GM23248 (cell line): ENCODE results near the gene FRK. TPM values are rescaled to one million over a fixed set of nuclear protein-coding genes. Genes with fewer than 3 reads are reported as not detected.

ENCODE experiments used
- DNase-seq: peaks from one replicate; pipeline ENCODE4 v3.0.0-alpha.2; 2015
- H2AFZ ChIP-seq: fragments of 200-600 bp; sonication (generic); 2 replicates; pipeline ENCODE4 v1.6.1; 2016; ENCODE audit warnings: antibody characterized with exemption
- H3F3A ChIP-seq: fragments of 200-600 bp; sonication (generic); 2 replicates; pipeline ENCODE4 v1.6.1; 2016; ENCODE audit warnings: mild to moderate bottlenecking, antibody characterized with exemption, mixed run types; ENCODE audit not compliant: insufficient read depth
- H3K27ac ChIP-seq: fragments of 200-600 bp; sonication (generic); 2 replicates; pipeline ENCODE4 v1.5.1; 2016; ENCODE audit warnings: mild to moderate bottlenecking
- H3K27me3 ChIP-seq: fragments of 200-600 bp; sonication (generic); replicated peaks from 2 replicates; pipeline ENCODE4 v1.6.1; 2016; ENCODE audit warnings: mild to moderate bottlenecking; ENCODE audit not compliant: insufficient read depth
- H3K36me3 ChIP-seq: fragments of 200-600 bp; sonication (generic); 2 replicates; pipeline ENCODE4 v1.6.1; 2016; ENCODE audit warnings: low read depth, mild to moderate bottlenecking
- H3K4me1 ChIP-seq: fragments of 200-600 bp; sonication (generic); 2 replicates; pipeline ENCODE4 v1.6.1; 2016; ENCODE audit warnings: mild to moderate bottlenecking; ENCODE audit not compliant: insufficient read depth
- H3K4me2 ChIP-seq: fragments of 200-600 bp; sonication (generic); one replicate; pipeline ENCODE4 v1.6.1; 2016; ENCODE audit warnings: mild to moderate bottlenecking; ENCODE audit not compliant: unreplicated experiment
- H3K4me3 ChIP-seq: fragments of 200-600 bp; sonication (generic); 2 replicates; pipeline ENCODE4 v1.5.1; 2016; ENCODE audit warnings: mild to moderate bottlenecking
- H3K79me2 ChIP-seq: fragments of 200-600 bp; sonication (generic); 2 replicates; pipeline ENCODE4 v1.6.1; 2016; ENCODE audit warnings: mild to moderate bottlenecking; ENCODE audit not compliant: insufficient read depth
- H3K9ac ChIP-seq: fragments of 200-600 bp; sonication (generic); 2 replicates; pipeline ENCODE4 v1.6.1; 2016; ENCODE audit warnings: mild to moderate bottlenecking
- H3K9me2 ChIP-seq: fragments of 200-600 bp; sonication (generic); 2 replicates; pipeline ENCODE4 v1.6.1; 2016; ENCODE audit warnings: mixed run types, mild to moderate bottlenecking, moderate library complexity; ENCODE audit not compliant: insufficient read depth
- H3K9me3 ChIP-seq: fragments of 200-600 bp; sonication (generic); one replicate; pipeline ENCODE4 v1.6.1; 2017; ENCODE audit warnings: low read depth
- H4K20me1 ChIP-seq: fragments of 200-600 bp; sonication (generic); 2 replicates; pipeline ENCODE4 v1.6.0; 2016; ENCODE audit not compliant: insufficient read depth
- EZH2 ChIP-seq: fragments of 200-600 bp; sonication (generic); IDR thresholded peaks from 2 replicates; pipeline ENCODE4 v1.6.1; 2018; ENCODE audit warnings: antibody characterized with exemption, mild to moderate bottlenecking; ENCODE audit not compliant: insufficient read depth, poor library complexity, severe bottlenecking
- EZH2phosphoT487 ChIP-seq: fragments of 200-600 bp; sonication (generic); IDR thresholded peaks from 2 replicates; pipeline ENCODE4 v1.6.1; 2018; ENCODE audit warnings: antibody characterized with exemption, moderate library complexity, mild to moderate bottlenecking, low read depth; ENCODE audit not compliant: insufficient read depth
- WGBS, 2 experiments: methylation state at CpG; one replicate each; pipeline ENCODE4 v1.1.6; 2015 to 2017; ENCODE audit warnings: low lambda C conversion rate in 2 of 2, low coverage in 1 of 2; ENCODE audit errors: missing lambda C conversion rate in 2 of 2; 5-methylcytosine and 5-hydroxymethylcytosine counted together
- in situ Hi-C: fragments of 300-500 bp; cut with MboI; formaldehyde crosslinking; loops from 2 replicates; pipeline ENCODE4 v1.15.0; 2020
- polyA plus RNA-seq: library from polyadenylated mRNA; unstranded; fragments of >200 nt; fragmentation: Nextera tagmentation; extraction: Ambion mirVana; gene quantifications from 2 replicates; pipeline ENCODE4 v1.2.1, GENCODE V29; 2016
- total RNA-seq: library from RNA; depleted of rRNA; stranded (reverse); fragments of >200 nt; shearing (Covaris generic); gene quantifications from 2 replicates; pipeline ENCODE4 v1.2.3, GENCODE V29; 2014; rRNA removed

FRK gene
- total and polyA plus RNA-seq, 2 experiments from 2014 or later: 0.06 to 0.32 TPM

DNA sequence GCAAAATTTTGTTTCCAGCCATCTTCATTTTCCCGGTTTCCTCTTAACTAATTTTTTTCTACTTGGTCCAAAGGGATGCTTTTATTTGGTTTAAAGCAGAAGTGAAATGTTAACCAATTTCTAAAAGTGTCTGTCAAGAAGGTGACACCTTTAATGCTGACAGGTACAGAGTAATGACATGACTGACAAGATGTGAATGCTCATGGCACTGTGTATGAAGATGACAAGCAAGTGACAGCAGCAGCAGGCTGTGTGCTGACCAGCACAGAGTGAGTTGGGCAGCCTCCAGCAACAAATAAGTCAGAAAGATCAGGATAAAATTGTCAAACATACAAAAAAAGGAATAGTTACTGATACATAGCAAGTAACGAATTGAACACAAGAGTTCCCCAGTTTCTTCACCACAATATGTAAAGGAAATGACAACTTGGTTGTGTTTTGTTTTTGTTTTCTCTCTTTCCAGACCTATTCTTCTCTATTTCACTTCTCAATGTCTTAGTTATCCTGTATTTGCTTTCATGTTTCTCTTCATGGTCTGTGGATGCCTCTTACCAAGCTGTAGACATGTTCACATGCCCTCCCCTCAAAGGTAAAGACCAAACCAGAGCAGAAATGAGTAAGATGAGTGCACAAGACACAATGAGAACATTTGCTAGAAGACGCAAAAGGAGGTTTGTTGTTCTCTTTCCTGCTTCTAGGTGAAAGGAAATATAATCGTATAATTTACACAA is 174.9 kb downstream of the FRK start:
- no peaks in the 10 kb centered on the region for H3K79me2 ChIP-seq
- no peak overlapping the region for H2AFZ ChIP-seq
- H3K27me3 ChIP-seq: no peaks in the 10 kb centered on the region
- no peaks in the 10 kb centered on the region for H3K9me2 ChIP-seq
- H3K27ac ChIP-seq: no peak overlapping the region
- no peak overlapping the region for H3K4me2 ChIP-seq
- TF ChIP-seq EZH2 (no peak), EZH2phosphoT487 (no peak)
- H3K9ac ChIP-seq: no peak overlapping the region
- H3K9me3 ChIP-seq: no peaks in the 10 kb centered on the region
- WGBS, 2 experiments: 41% methylated on average over 4 of the region's 4 CpGs
- no peaks in the 10 kb centered on the region for H4K20me1 ChIP-seq
- peaks cover 5% of the 10 kb centered on the region for H3K4me1 ChIP-seq
- DNase-seq: no peak
- no peaks in the 10 kb centered on the region for H3K36me3 ChIP-seq
- no peak overlapping the region for H3K4me3 ChIP-seq
- in situ Hi-C loops: no loop called here
- H3F3A ChIP-seq: peaks cover 6% of the 10 kb centered on the region

DNA sequence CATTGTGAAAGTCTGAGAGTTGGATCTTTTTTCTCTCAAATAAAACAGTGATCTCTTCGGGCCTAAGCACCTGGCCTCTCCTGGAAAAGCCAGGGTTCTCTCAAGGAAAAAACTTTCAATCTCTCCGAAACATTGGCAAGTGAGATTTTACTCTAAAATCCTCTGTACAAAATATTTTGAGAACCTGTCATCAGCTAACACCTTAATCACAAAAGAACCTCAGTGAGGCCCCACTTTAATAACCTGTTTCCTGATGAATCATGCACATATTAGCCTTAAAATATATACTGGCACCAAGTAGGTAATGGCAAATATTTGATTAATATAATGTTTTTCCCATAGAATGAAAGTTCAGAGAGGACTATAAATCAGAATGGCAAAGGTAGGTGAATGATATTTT is 177.9 kb downstream of the FRK start:
- no peak for DNase-seq
- no peak overlapping the region for H3K27ac ChIP-seq
- H3K9me3 ChIP-seq: no peaks in the 10 kb centered on the region
- no peaks in the 10 kb centered on the region for H3K79me2 ChIP-seq
- in situ Hi-C loops: no loop called here
- H3K9ac ChIP-seq: no peak overlapping the region
- H3K4me2 ChIP-seq: no peak overlapping the region
- no peaks in the 10 kb centered on the region for H3K36me3 ChIP-seq
- no peaks in the 10 kb centered on the region for H3K9me2 ChIP-seq
- no peaks in the 10 kb centered on the region for H4K20me1 ChIP-seq
- WGBS, 2 experiments: 60% methylated on average over 2 of the region's 2 CpGs
- H3K4me1 ChIP-seq: no peaks in the 10 kb centered on the region
- no peaks in the 10 kb centered on the region for H3K27me3 ChIP-seq
- no peak for TF ChIP-seq EZH2
- TF ChIP-seq EZH2phosphoT487: no peak
- no peaks in the 10 kb centered on the region for H3F3A ChIP-seq
- no peak overlapping the region for H3K4me3 ChIP-seq
- H2AFZ ChIP-seq: no peak overlapping the region

DNA sequence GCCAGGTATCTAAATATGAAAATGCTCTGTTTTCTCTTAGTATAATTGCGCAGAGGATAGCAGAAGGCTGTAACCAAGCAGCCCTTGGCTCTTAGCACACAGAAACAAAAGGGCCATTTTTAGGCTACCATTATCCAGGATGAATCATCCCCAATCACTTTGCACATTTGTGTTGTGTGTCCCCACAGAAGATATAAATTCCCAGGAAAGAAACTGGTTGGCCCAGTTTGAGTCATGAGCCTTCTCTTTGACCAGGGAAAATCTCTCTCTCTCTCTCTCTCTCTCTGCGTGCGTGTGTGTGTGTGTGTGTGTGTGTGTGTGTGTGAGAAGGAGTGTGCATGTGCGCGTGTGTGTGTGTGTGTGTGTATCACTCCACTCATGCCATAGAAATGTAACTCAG is 178.5 kb downstream of the FRK start:
- H3K9me3 ChIP-seq: no peaks in the 10 kb centered on the region
- in situ Hi-C loops: no loop called here
- H3K9ac ChIP-seq: no peak overlapping the region
- H3K79me2 ChIP-seq: no peaks in the 10 kb centered on the region
- H3K36me3 ChIP-seq: no peaks in the 10 kb centered on the region
- H3K4me2 ChIP-seq: no peak overlapping the region
- no peaks in the 10 kb centered on the region for H3F3A ChIP-seq
- no peak overlapping the region for H3K4me3 ChIP-seq
- DNase-seq: no peak
- no peaks in the 10 kb centered on the region for H3K9me2 ChIP-seq
- 67 to 70% methylated on average over 5 of the region's 5 CpGs for WGBS, 2 experiments
- no peaks in the 10 kb centered on the region for H4K20me1 ChIP-seq
- no peak overlapping the region for H2AFZ ChIP-seq
- H3K27me3 ChIP-seq: no peaks in the 10 kb centered on the region
- no peak overlapping the region for H3K27ac ChIP-seq
- H3K4me1 ChIP-seq: no peaks in the 10 kb centered on the region
- TF ChIP-seq EZH2phosphoT487 (no peak), EZH2 (no peak)

Other genes with a start within 250 kb of the FRK start
- gene NT5DC1, start 40.0 kb upstream of the FRK start, total RNA-seq: 1.8 and 3.4 TPM in 2 replicates
- 15.0 and 15.4 TPM in 2 replicates for gene NT5DC1, start 40.0 kb upstream of the FRK start, polyA plus RNA-seq
- 0.63 and 1.7 TPM in 2 replicates for gene COL10A1, start 65.2 kb upstream of the FRK start, total RNA-seq
- gene COL10A1, start 65.2 kb upstream of the FRK start, polyA plus RNA-seq: 0.94 and 0.95 TPM in 2 replicates
- gene TSPYL4, start 193.2 kb upstream of the FRK start, total RNA-seq: 34.1 and 38.2 TPM in 2 replicates
- gene TSPYL4, start 193.2 kb upstream of the FRK start, polyA plus RNA-seq: 32.3 TPM in 2 replicates
- gene TSPYL1, start 219.0 kb upstream of the FRK start, total RNA-seq: 79.4 and 89.1 TPM in 2 replicates
- gene TSPYL1, start 219.0 kb upstream of the FRK start, polyA plus RNA-seq: 71.5 and 73.5 TPM in 2 replicates